ENCODE measurements around the gene SREBF1.
A peak's percentile ranks its signal among the peaks of the same experiment; 100 is the strongest.

SREBF1 gene

DNA sequence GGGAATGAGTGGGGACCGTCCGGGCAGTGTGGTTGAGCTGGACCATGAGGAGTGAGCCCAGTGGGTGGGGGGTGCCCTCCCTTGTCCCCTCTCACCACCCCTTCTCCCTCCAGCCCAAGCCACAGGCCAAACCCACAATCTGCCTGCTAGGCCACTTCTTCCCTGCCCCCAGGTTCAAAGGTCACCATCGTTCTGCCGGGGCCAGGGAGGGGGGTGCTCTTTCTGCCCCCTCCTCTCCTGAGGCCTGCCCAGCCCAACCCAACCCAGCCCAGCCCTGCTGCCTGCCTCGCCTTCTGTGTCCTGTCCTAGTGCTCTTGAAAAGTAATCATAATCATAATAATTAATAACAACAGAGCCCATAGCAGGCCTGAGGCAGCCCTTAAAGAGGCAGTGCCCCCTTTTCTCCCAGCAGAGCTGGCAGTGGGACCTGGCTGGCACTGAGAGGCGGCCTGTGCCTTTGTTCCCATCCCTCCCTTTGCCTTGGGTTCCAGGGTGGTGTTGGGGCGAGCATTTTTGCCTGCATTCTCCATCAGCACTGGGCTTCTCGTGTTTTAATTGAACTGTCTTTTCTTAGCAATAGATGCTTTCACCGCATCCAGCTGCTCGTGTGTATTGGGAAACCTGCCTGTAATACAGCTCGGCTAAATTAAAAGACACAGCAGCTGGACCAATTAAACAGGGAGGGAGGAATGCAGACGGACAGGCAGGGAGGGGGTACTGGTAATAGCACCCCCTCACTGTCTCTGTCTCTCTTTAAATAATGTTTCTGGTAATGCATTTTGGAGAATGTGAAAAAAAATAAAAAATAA is 46.8 kb downstream of the SREBF1 start:
- Histone ChIP-seq H3K79me2 (ENCODE audit: insufficient read depth, low read length) (peaks cover 84% of the 10 kb centered on the region), H3K27me3 (ENCODE audit: insufficient read depth, low read length, poor library complexity) (no peaks in the 10 kb centered on the region), H3K4me1 (ENCODE audit: insufficient read depth, low read length) (no peaks in the 10 kb centered on the region), H4K20me1 (ENCODE audit: insufficient read depth, low read length) (peaks cover 97% of the 10 kb centered on the region), H3K27ac (ENCODE audit: low read length) (0 out of 2 replicates have a peak overlapping the region, but pooled peaks have one; percentile 26), H3K36me3 (ENCODE audit: insufficient read depth, low read length) (peaks cover 26% of the 10 kb centered on the region), H3K4me2 (ENCODE audit: insufficient read depth, low read length) (no peak overlapping the region), H2AFZ (ENCODE audit: low read depth, low read length) (no peak overlapping the region), H3K9ac (ENCODE audit: low read depth, low read length) (no peak overlapping the region), H3K4me3 (ENCODE audit: low read depth in 1 of 2, low read length in 2 of 2) (no peak overlapping the region), H3K9me3 (ENCODE audit: insufficient read depth, low read length, severe bottlenecking) (no peaks in the 10 kb centered on the region)
- TF ChIP-seq EZH2 (IDR thresholded peaks at IDR 0.05; ENCODE audit: borderline replicate concordance, low read depth, low read length, severe bottlenecking) = no peak
- TF ChIP-seq, protein P1, sequence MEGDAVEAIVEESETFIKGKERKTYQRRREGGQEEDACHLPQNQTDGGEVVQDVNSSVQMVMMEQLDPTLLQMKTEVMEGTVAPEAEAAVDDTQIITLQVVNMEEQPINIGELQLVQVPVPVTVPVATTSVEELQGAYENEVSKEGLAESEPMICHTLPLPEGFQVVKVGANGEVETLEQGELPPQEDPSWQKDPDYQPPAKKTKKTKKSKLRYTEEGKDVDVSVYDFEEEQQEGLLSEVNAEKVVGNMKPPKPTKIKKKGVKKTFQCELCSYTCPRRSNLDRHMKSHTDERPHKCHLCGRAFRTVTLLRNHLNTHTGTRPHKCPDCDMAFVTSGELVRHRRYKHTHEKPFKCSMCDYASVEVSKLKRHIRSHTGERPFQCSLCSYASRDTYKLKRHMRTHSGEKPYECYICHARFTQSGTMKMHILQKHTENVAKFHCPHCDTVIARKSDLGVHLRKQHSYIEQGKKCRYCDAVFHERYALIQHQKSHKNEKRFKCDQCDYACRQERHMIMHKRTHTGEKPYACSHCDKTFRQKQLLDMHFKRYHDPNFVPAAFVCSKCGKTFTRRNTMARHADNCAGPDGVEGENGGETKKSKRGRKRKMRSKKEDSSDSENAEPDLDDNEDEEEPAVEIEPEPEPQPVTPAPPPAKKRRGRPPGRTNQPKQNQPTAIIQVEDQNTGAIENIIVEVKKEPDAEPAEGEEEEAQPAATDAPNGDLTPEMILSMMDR (IDR thresholded peaks at IDR 0.05; ENCODE audit: borderline replicate concordance, extremely low read depth, low read length, poor library complexity, severe bottlenecking) = no peak
- ATAC-seq (ENCODE audit: insufficient read depth, low read depth) = no peak
- DNase-seq = no peak

DNA sequence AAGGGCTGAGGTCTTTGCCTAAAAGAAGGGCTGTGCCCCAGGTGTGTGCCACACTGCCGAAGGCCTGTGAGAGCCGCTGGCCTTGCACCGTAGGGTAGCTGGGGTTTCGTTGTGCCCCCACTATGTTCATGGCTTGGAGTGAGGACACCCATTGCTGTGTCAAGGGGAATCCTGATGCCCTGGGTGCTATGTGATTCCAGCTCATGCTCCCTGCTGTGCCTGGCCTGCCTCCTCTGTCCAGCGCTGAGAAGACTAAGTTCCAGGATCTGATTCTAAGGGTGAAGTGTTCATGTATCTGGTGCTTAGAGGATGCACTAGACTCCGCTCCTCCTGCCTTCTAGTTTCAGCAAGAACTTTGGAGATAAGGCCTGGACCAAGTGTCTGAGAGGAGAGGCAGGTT is 47.4 kb downstream of the SREBF1 start:
- H3K4me1 ChIP-seq (ENCODE audit: insufficient read depth, low read length) = no peaks in the 10 kb centered on the region
- H3K9me3 ChIP-seq (ENCODE audit: insufficient read depth, low read length, severe bottlenecking) = no peaks in the 10 kb centered on the region
- H3K27ac ChIP-seq (ENCODE audit: low read length) = 0 out of 2 replicates have a peak overlapping the region, but pooled peaks have one; percentile 26
- no peak for TF ChIP-seq EZH2 (IDR thresholded peaks at IDR 0.05; ENCODE audit: borderline replicate concordance, low read depth, low read length, severe bottlenecking)
- TF ChIP-seq, protein P1 (IDR thresholded peaks at IDR 0.05; ENCODE audit: borderline replicate concordance, extremely low read depth, low read length, poor library complexity, severe bottlenecking) = no peak
- peaks cover 19% of the 10 kb centered on the region for H3K36me3 ChIP-seq (ENCODE audit: insufficient read depth, low read length)
- no peaks in the 10 kb centered on the region for H3K27me3 ChIP-seq (ENCODE audit: insufficient read depth, low read length, poor library complexity)
- peaks cover 85% of the 10 kb centered on the region for H3K79me2 ChIP-seq (ENCODE audit: insufficient read depth, low read length)
- no peak overlapping the region for H3K4me2 ChIP-seq (ENCODE audit: insufficient read depth, low read length)
- no peak overlapping the region for H3K4me3 ChIP-seq (ENCODE audit: low read depth in 1 of 2, low read length in 2 of 2)
- DNase-seq = no peak
- H4K20me1 ChIP-seq (ENCODE audit: insufficient read depth, low read length) = peaks cover 97% of the 10 kb centered on the region
- no peak overlapping the region for H3K9ac ChIP-seq (ENCODE audit: low read depth, low read length)
- H2AFZ ChIP-seq (ENCODE audit: low read depth, low read length) = no peak overlapping the region
- no peak for ATAC-seq (ENCODE audit: insufficient read depth, low read depth)

DNA sequence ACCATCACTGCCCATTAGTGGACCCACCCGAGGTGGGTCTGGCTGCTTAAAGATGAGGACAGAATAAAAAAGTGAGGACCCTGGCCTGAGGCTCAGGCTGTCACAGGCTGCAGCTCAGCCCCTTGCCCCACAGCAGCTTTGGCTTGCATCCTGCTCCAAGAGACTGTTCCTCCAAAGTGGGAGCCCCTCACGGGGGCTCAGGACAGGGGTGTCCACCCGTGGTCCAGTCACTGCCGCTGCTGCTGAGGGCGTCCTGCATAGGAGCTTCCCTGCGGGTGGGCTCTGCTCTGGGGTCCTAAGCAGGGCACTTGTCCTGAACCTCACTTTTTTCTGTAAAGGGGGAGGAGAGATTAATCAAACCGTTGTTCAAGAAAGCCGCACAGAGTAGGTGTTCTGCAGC is 47.8 kb downstream of the SREBF1 start:
- Histone ChIP-seq H3K27ac (ENCODE audit: low read length) (no peak overlapping the region), H3K27me3 (ENCODE audit: insufficient read depth, low read length, poor library complexity) (no peaks in the 10 kb centered on the region), H3K4me1 (ENCODE audit: insufficient read depth, low read length) (no peaks in the 10 kb centered on the region)

More for the DNA sequence above, 47.8 kb downstream of the SREBF1 start:
- H2AFZ ChIP-seq (ENCODE audit: low read depth, low read length) = no peak overlapping the region
- H3K9ac ChIP-seq (ENCODE audit: low read depth, low read length) = no peak overlapping the region
- peaks cover 97% of the 10 kb centered on the region for H4K20me1 ChIP-seq (ENCODE audit: insufficient read depth, low read length)
- TF ChIP-seq, protein P1 (IDR thresholded peaks at IDR 0.05; ENCODE audit: borderline replicate concordance, extremely low read depth, low read length, poor library complexity, severe bottlenecking) = no peak
- ATAC-seq (ENCODE audit: insufficient read depth, low read depth) (no peak), DNase-seq (no peak)
- no peak overlapping the region for H3K4me2 ChIP-seq (ENCODE audit: insufficient read depth, low read length)
- peaks cover 15% of the 10 kb centered on the region for H3K36me3 ChIP-seq (ENCODE audit: insufficient read depth, low read length)
- H3K4me3 ChIP-seq (ENCODE audit: low read depth in 1 of 2, low read length in 2 of 2) = no peak overlapping the region
- peaks cover 88% of the 10 kb centered on the region for H3K79me2 ChIP-seq (ENCODE audit: insufficient read depth, low read length)
- H3K9me3 ChIP-seq (ENCODE audit: insufficient read depth, low read length, severe bottlenecking) = no peaks in the 10 kb centered on the region
